GM12878 (cell line): ENCODE measurements around the gene SLC17A7. TPM values are rescaled to one million over a fixed set of nuclear protein-coding genes. Genes with fewer than 3 reads are reported as not detected.
A peak's percentile ranks its signal among the peaks of the same experiment; 100 is the strongest.

Experiments used
- BCLAF1 ChIP-seq: fragments of 450-650 bp; IDR thresholded peaks from 2 replicates; pipeline ENCODE4 v1.6.1; 2017; ENCODE audit warnings: antibody characterized with exemption, mild to moderate bottlenecking, moderate library complexity
- E4F1 ChIP-seq: fragments of 450-650 bp; IDR thresholded peaks from 2 replicates; pipeline ENCODE4 v1.6.1; 2018; ENCODE audit warnings: borderline replicate concordance, mild to moderate bottlenecking; ENCODE audit not compliant: partially characterized antibody
- EGR1 ChIP-seq, 2 experiments: IDR thresholded peaks; 1 replicate in 1 of 2; 2 replicates in 1 of 2; pipeline ENCODE4 v1.6.1; 2011 to 2012; ENCODE audit warnings: low read depth in 2 of 2, low read length in 2 of 2, borderline replicate concordance in 1 of 2, mild to moderate bottlenecking in 1 of 2, moderate library complexity in 1 of 2
- EZH2 ChIP-seq: IDR thresholded peaks from 2 replicates; pipeline ENCODE4 v1.6.1; 2012; ENCODE audit warnings: low read depth, mild to moderate bottlenecking, control low read depth, inconsistent platforms, low read length, borderline replicate concordance; ENCODE audit not compliant: control insufficient read depth
- FOXK2 ChIP-seq: fragments of 450-650 bp; IDR thresholded peaks from 2 replicates; pipeline ENCODE4 v1.6.1; 2017; ENCODE audit warnings: mild to moderate bottlenecking, moderate library complexity
- HSF1 ChIP-seq: fragments of 150-350 bp; IDR thresholded peaks from 2 replicates; pipeline ENCODE4 v1.6.1; 2014; ENCODE audit warnings: mild to moderate bottlenecking, low read depth, low read length
- IRF3 ChIP-seq: fragments of 450-650 bp; IDR thresholded peaks from 2 replicates; pipeline ENCODE4 v1.6.1; 2014; ENCODE audit warnings: mild to moderate bottlenecking
- IRF5 ChIP-seq: fragments of 450-650 bp; IDR thresholded peaks from 2 replicates; pipeline ENCODE4 v1.6.1; 2017; ENCODE audit warnings: borderline replicate concordance
- KAT2A ChIP-seq: conservative IDR thresholded peaks from 2 replicates; pipeline ENCODE4 v1.6.1; 2011; ENCODE audit warnings: low read depth, low read length; ENCODE audit not compliant: control insufficient read depth
- MTA2 ChIP-seq: fragments of 450-650 bp; IDR thresholded peaks from 2 replicates; pipeline ENCODE4 v1.6.1; 2016; ENCODE audit warnings: low read depth, mild to moderate bottlenecking, moderate library complexity
- MTA3 ChIP-seq: IDR thresholded peaks from 2 replicates; pipeline ENCODE4 v1.6.1; 2012; ENCODE audit warnings: low read length, inconsistent platforms, borderline replicate concordance
- MYB ChIP-seq: fragments of 150-350 bp; IDR thresholded peaks from 2 replicates; pipeline ENCODE4 v1.6.1; 2014; ENCODE audit warnings: mild to moderate bottlenecking, low read depth, low read length, borderline replicate concordance
- NKRF ChIP-seq: fragments of 450-650 bp; conservative IDR thresholded peaks from 2 replicates; pipeline ENCODE4 v1.6.1; 2017; ENCODE audit warnings: mild to moderate bottlenecking, moderate library complexity
- POU2F2 ChIP-seq: IDR thresholded peaks from 3 replicates; pipeline ENCODE4 v1.6.1; 2011; ENCODE audit warnings: low read depth, mild to moderate bottlenecking, low read length, borderline replicate concordance
- RCOR1 ChIP-seq: conservative IDR thresholded peaks from 2 replicates; pipeline ENCODE4 v1.6.1; 2012; ENCODE audit warnings: low read depth, low read length, improper control_type of control experiment
- SREBF1 ChIP-seq: IDR thresholded peaks from 2 replicates; pipeline ENCODE4 v1.6.1; 2012; ENCODE audit warnings: mild to moderate bottlenecking, low read length
- STAT1 ChIP-seq: fragments of 450-650 bp; conservative IDR thresholded peaks from 2 replicates; pipeline ENCODE4 v1.6.1; 2014; ENCODE audit warnings: antibody characterized with exemption, mild to moderate bottlenecking
- polyA plus RNA-seq, 11 experiments: library from polyadenylated mRNA; depleted of rRNA in 4 of 11; unstranded in 6 of 11; stranded (reverse) in 5 of 11; fragments of >200 nt; fragmentation: Nextera tagmentation in 4 of 11; fragmentation: Illumina TruSeq in 1 of 11; extraction: Ambion mirVana in 4 of 11; extraction: Trizol in 1 of 11; gene quantifications; 1 replicate in 1 of 11; 2 replicates in 10 of 11; pipeline versions ENCODE4 v1.2.1 to v1.2.3, GENCODE V29; 2011 to 2016; ENCODE audit warnings: inconsistent platforms in 2 of 11, missing spikeins in 2 of 11, low read depth in 1 of 11
- total RNA-seq, 4 experiments: library from RNA; depleted of rRNA in 3 of 4; stranded (reverse); fragments of >200 nt in 3 of 4; fragmentation: Illumina TruSeq in 1 of 4; extraction: Trizol in 1 of 4; gene quantifications; 2 replicates each; pipeline versions ENCODE4 v1.2.1 to v1.2.3, GENCODE V29; 2013 to 2021

The SLC17A7 gene
- total and polyA plus RNA-seq, 10 of the 15 experiments (the other 5 are each of a cell fraction or from before 2014, with no cell fraction given), result 0.03 to 0.24 (median 0.06) TPM; not detected in 6

- TF ChIP-seq BCLAF1 (no peak), KAT2A (no peak), FOXK2 (no peak), RCOR1 (no peak), E4F1 (no peak), NKRF (peak; percentile 43; the same call in 1 of the 2 replicates), POU2F2 (peak; percentile 30; the same call in 1 of the 3 replicates), STAT1 (0 out of 2 replicates have a peak, but pooled peaks have one; percentile 63), IRF3 (no peak), MTA2 (peak; percentile 18; the same call in 1 of the 2 replicates), HSF1 (no peak), EGR1 (IDR thresholded peaks at IDR 0.05; ENCODE audit: borderline replicate concordance in 1 of 2, low read depth in 2 of 2, low read length in 2 of 2) (no peak; a peak in 1 of 3 replicates), SREBF1 (no peak), MTA3 (no peak), EZH2 (no peak), MYB (no peak), IRF5 (no peak)
These were observed 32.7 kb upstream of the SLC17A7 start, which contains the start of gene FLT3LG (continued) for GRCh38 chr19:49473868-49474541.
